Measurements from ENCODE around the gene SLC43A2.
"Not testable (repeated sequence)": the region's sequence is repeated elsewhere in the genome, so short reads cannot be mapped to it uniquely, and the experiment has no call there.

SLC43A2 gene

GRCh38 chr17:1588821-1589585, 39.6 kb downstream of the SLC43A2 start:
- DNase-seq = no peak

DNA sequence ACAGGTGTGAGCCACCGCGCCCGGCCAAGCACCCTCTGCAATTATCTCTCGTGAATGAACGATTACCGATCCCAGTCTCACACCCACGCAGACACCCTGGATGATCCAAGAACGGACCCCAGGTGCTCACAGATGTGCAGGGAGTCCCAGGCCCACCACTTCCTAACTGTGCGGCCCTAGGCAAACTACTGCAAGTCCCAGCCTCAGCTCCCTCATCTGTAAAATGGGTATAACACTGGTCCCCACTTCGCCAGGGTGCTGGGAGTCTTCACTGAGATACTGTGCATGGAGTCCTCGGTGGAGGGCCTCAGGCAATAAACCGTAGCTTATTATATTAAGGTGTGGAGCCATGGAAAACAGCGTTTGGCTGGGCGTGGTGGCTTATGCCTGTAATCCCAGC, 44.5 kb downstream of the SLC43A2 start:
- DNase-seq = no peak

- DNase-seq = no peak
These were observed 45.1 kb downstream of the SLC43A2 start for GRCh38 chr17:1583556-1583955.

- DNase-seq = no peak
These were observed 46.3 kb downstream of the SLC43A2 start for GRCh38 chr17:1582374-1582773.

- no peak for DNase-seq
These were observed 47.5 kb downstream of the SLC43A2 start for GRCh38 chr17:1580979-1581676.

DNA sequence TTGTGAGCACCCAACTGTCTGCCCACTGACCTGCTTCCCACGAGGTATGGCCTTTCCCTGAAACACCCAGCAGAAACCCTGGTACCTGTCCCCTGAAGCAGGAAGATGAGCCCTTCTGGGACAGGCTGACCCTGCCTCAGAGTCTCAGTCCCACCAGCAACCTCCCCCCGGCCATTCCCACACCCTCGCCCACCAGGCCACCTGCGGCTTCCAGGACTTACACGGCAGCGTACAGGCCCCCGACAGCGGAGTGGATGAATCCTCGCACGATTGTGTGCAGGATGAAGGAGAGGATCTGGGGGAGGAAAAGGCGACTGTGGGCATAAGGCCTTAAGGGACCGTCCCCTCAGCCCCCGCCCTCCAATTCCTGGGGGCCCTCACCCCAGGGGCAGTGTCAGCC, 50.6 kb downstream of the SLC43A2 start:
- DNase-seq = no peak

- no peak for DNase-seq
These were observed 51.0 kb downstream of the SLC43A2 start for GRCh38 chr17:1577583-1578013.

- no peak for DNase-seq
These were observed 51.5 kb downstream of the SLC43A2 start for GRCh38 chr17:1577182-1577581.

- DNase-seq = no peak
These were observed 52.1 kb downstream of the SLC43A2 start for GRCh38 chr17:1576500-1576899.

DNA sequence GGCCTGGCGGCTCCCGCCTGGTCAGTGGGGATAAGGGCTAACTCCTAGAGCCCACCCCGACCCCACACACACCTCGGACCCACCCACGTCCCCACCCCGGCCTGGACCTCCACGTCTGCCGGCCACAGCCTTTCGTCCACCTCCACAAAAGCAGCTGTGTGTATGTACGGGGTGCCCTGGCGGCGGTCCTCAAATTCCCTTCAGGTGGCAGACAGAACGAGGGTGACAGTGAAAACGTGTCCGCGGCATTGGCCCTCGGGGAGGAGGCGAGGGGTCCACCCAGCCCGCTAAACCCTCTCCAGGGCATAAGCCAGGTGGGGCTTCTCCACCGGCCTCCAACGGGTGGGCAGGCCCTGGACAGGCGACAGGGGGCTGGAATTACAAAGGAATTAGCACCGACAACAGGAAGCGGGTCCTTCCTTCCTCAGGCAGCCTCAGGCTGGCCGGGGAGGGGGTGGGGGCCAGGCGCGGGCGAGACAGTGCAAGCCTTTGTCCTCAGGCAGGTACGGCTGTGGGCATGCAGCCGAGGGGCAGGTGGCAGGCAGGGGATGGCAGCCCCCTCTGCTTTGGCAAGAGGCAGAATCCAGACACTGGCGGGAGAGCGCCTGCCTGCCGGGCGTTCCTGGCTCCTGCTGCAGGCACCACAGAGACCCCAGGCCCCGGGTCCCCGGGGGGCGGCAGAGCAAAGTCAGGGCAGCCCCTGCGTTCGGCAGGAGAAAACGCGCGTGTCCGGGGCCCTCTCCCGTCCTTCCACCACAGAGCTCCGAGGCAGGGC, 53.8 kb downstream of the SLC43A2 start:
- DNase-seq = no peak

- peak; percentile 60 for DNase-seq
These were observed 54.5 kb downstream of the SLC43A2 start for GRCh38 chr17:1573932-1574696.

- not testable (repeated sequence) for DNase-seq
These were observed 56.0 kb downstream of the SLC43A2 start for GRCh38 chr17:1572646-1573045.

DNA sequence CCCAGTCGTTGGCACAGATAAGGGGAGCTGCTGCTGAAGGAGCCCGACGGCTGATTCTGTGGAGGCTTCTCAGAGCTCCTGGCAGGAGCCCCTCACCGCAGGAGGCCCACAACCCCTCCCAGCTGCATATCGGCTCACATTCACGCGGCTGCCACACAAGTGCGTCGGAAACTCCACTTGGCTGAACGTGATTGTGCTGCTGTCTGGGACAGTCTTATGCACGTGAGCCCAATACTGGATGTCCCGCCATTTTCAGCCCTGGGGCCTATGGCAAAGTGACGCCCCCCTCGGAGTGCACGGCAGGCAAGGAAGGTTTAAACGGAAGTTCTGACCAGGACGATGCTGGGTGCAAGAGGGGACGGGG, 57.3 kb downstream of the SLC43A2 start:
- DNase-seq = no peak

GRCh38 chr17:1568950-1569810, 59.5 kb downstream of the SLC43A2 start:
- no peak for DNase-seq

- no peak for DNase-seq
These were observed 62.0 kb downstream of the SLC43A2 start for GRCh38 chr17:1566505-1567199.

- DNase-seq = no peak
These were observed 62.8 kb downstream of the SLC43A2 start for GRCh38 chr17:1565877-1566276.

DNA sequence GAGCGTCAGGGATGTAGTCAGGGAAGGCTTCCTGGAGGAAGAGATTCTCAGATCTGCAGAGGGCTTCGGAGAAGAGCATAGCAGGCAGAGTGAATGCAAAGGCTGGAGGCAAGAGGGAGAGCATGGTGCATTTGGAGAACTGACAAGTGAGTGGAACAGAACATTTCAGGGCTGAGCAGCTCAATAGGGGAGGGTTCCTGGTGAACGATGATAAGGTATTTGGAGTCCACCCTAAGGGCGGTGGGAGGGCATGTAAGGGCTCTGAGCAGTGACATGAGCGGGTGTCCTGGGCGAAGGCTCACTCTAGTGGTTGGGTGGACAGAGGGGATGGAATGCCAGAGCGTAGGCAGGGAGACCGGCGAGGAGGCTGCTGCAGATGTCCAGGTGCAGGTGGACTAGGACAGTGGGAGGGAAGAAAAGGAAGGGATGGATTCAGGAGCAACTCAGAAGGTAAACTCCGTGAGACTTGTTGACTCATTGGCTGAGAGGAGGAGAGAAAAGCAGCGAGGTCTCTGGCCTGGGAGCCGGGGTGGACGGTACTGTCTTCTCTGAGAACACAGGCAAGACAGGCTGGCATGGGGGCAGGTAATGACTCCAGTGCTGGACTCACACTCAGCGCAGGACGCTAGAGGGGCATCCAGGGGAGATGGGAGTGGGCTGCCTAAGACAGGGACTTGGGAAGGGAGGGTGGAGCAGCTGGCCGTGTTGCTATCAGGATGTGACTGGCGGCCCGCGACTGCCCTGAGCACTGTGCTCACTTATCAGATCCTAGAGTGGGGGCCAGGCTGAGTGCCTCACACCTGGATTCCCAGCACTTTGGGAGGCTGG, 64.6 kb downstream of the SLC43A2 start:
- DNase-seq = no peak

GRCh38 chr17:1563471-1563785, 65.2 kb downstream of the SLC43A2 start:
- DNase-seq = not testable (repeated sequence)

DNA sequence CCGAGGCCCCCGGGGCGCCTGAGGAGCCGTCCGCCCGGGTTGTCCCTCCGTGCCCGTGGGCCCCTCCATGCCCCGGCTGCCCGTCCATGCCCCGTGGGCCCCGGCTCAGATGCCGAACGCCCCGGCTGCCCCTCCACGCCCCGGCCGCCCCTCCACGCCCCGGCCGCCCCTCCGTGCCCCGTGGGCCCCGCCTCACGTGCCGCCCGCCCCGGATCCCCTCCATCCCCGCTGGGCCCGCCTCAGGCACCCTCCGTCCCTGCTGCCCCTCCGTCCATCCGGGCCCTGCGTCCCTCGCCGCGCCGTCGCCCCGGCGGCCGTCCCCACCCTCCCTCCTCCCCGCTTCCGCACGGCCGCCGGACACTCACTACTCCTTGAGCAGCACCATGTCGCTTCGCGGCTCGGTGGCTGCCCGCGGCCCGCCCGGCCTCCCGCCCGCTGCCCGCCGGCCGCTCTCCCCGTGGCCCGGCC, 66.4 kb downstream of the SLC43A2 start:
- peak; percentile 42 for DNase-seq

GRCh38 chr17:1561420-1562175, 67.0 kb downstream of the SLC43A2 start:
- DNase-seq = no peak
